K562 (cell line): Measurements from ENCODE around the gene NF2.

Source experiments
- ATF4 ChIP-seq: fragments of 450-650 bp; formaldehyde crosslinking; IDR thresholded peaks from 2 replicates; pipeline ENCODE4 v1.4.0; 2022; ENCODE audit warnings: mild to moderate bottlenecking, moderate library complexity
- CHD2 ChIP-seq: IDR thresholded peaks from 2 replicates; pipeline ENCODE4 v1.6.1; 2011; ENCODE audit warnings: low read depth, low read length
- CTCF ChIP-seq, 3 experiments: IDR thresholded peaks in 2 of 3; conservative IDR thresholded peaks in 1 of 3; 2 replicates each; pipeline ENCODE4 v1.5.1; 2011 to 2012; ENCODE audit warnings: low read length in 3 of 3, mild to moderate bottlenecking in 3 of 3, control low read depth in 2 of 3, improper control_type of control experiment in 1 of 3, inconsistent platforms in 1 of 3, low read depth in 1 of 3, mixed read lengths in 1 of 3, moderate library complexity in 1 of 3; ENCODE audit not compliant: insufficient read depth in 2 of 3
- CXXC5 ChIP-seq: fragments of 250-450 bp; sonication (Bioruptor Pico); IDR thresholded peaks from 2 replicates; pipeline ENCODE4 v1.8.0; 2022; ENCODE audit warnings: inconsistent platforms, mild to moderate bottlenecking, moderate library complexity
- E2F8 ChIP-seq: fragments of 450-650 bp; IDR thresholded peaks from 2 replicates; pipeline ENCODE4 v1.7.1; 2018; ENCODE audit warnings: mild to moderate bottlenecking, low read depth; ENCODE audit not compliant: partially characterized antibody
- ELK1 ChIP-seq: sonication (generic); formaldehyde crosslinking; IDR thresholded peaks from 2 replicates; pipeline ENCODE4 v1.8.1; 2022; ENCODE audit warnings: missing genetic modification reagents
- REST ChIP-seq, 2 experiments: fragments of 450-650 bp; formaldehyde crosslinking in 1 of 2; IDR thresholded peaks; 2 replicates each; pipeline versions ENCODE4 v1.4.0 to v1.6.1; 2014 to 2020; ENCODE audit warnings: mild to moderate bottlenecking in 2 of 2, borderline replicate concordance in 1 of 2, low read depth in 1 of 2
- SMARCB1 ChIP-seq: IDR thresholded peaks from 2 replicates; pipeline ENCODE4 v1.6.1; 2011; ENCODE audit warnings: improper control_type of control experiment, low read depth; ENCODE audit not compliant: insufficient read length
- USF1 ChIP-seq: sonication (generic); formaldehyde crosslinking; IDR thresholded peaks from 2 replicates; pipeline ENCODE4 v1.9.0; 2022; ENCODE audit warnings: mild to moderate bottlenecking, missing genetic modification reagents
- ZBTB2 ChIP-seq: fragments of 450-650 bp; IDR thresholded peaks from 2 replicates; pipeline ENCODE4 v1.6.1; 2016; ENCODE audit warnings: antibody characterized with exemption
- ZBTB43 ChIP-seq: sonication (generic); formaldehyde crosslinking; IDR thresholded peaks from 2 replicates; pipeline ENCODE4 v1.8.0; 2023; ENCODE audit warnings: mild to moderate bottlenecking, missing genetic modification reagents
- ZNF511 ChIP-seq: sonication (generic); formaldehyde crosslinking; IDR thresholded peaks from 2 replicates; pipeline ENCODE4 v1.8.0; 2022; ENCODE audit warnings: mild to moderate bottlenecking, missing genetic modification reagents
- ZNF561 ChIP-seq: fragments of 450-650 bp; formaldehyde crosslinking; conservative IDR thresholded peaks from 2 replicates; pipeline ENCODE4 v1.4.0; 2020; ENCODE audit warnings: mild to moderate bottlenecking, moderate library complexity

GRCh38 chr22:29610780-29611179 is 7.3 kb downstream of the NF2 start:
- no peak for TF ChIP-seq CTCF (IDR thresholded peaks at IDR 0.05 in 2 of 3, conservative IDR thresholded peaks at IDR 0.05 in 1 of 3; ENCODE audit: insufficient read depth in 2 of 3, low read depth in 1 of 3, low read length in 3 of 3)
- no peak for TF ChIP-seq ZNF511 (CRISPR knock-in tag)
- no peak for TF ChIP-seq REST (IDR thresholded peaks at IDR 0.05; ENCODE audit: borderline replicate concordance)
- TF ChIP-seq REST (CRISPR knock-in tag; IDR thresholded peaks at IDR 0.05; ENCODE audit: low read depth) = no peak
- TF ChIP-seq CHD2 = no peak
- TF ChIP-seq E2F8 = no peak
- no peak for TF ChIP-seq USF1 (CRISPR knock-in tag)
- TF ChIP-seq ZNF561 (CRISPR knock-in tag) = no peak
- no peak for TF ChIP-seq CXXC5 (CRISPR knock-in tag)
- TF ChIP-seq SMARCB1 = no peak
- TF ChIP-seq ZBTB2 = no peak
- TF ChIP-seq ATF4 (CRISPR knock-in tag) = no peak
- no peak for TF ChIP-seq ELK1
- TF ChIP-seq ZBTB43 (CRISPR knock-in tag) = no peak
